ENCODE results near the gene CYP26B1.
"Not testable (repeated sequence)": the region's sequence is repeated elsewhere in the genome, so short reads cannot be mapped to it uniquely, and the experiment has no call there.

Gene CYP26B1

GRCh38 chr2:72109291-72109690 lies 38.4 kb downstream of the CYP26B1 start:
- no peak for DNase-seq (ENCODE audit: low read depth in 2 of 2)

GRCh38 chr2:72108121-72108520 lies 39.5 kb downstream of the CYP26B1 start:
- DNase-seq (ENCODE audit: low read depth in 2 of 2), result no peak

GRCh38 chr2:72106978-72107377 lies 40.7 kb downstream of the CYP26B1 start:
- no peak for DNase-seq (ENCODE audit: low read depth in 2 of 2)

DNA sequence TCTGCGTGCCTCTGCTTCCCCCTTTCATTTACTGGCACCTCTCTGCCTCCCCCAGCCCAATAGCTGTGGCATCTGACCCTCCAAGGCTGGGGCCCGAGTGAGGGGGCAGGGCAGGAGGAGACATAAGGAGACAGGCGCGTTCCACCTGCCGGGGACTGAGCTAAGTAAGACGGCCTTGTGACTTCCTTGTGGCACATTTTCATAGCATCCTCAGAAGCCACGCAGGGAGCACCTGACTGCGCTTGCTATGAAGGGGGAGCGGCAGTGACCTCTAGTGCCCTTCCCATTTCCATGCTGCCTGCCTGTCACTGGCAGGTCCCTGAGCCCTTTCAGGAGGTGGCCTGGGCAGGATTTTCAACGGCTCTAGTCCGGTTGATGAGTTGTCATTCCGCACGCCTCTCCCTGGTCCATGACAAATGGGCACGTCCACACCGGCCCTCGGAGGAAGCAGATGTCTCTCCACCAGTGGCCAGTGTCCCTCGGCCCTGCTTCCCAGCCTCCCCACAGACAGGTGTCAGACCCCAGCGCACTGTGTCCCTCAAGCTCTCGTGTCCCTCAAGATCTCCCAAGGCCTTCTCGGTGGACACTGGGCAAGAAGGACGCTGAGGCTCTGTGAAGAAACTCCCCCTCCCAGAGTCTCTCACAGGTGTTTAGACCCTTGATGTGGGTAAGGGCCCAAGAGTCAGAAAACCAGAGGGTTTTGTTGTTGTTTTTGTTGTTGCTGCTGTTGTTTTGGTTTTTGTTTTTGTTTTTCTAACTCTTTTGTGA lies 42.7 kb downstream of the CYP26B1 start:
- DNase-seq (ENCODE audit: low read depth in 2 of 2), result no peak

DNA sequence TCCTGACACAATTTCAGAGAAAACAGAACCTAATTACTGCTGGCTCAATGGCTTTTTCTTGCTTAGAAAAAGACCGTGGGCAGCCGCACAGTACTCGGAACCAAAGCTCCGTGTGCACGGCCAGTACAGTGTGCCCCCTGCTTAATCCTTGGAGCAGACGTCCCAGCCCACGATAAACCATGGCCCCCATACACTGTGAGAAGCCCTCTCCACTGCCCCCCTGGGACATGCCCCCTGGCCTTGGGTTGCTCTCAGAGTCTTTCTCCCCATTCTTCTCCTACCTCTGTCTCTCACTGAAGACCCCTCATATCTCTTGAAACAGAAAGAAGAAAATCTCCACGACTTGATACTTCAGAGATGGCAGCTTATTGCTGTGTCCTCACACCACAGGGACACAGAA lies 44.0 kb downstream of the CYP26B1 start:
- no peak for DNase-seq (ENCODE audit: low read depth in 2 of 2)

GRCh38 chr2:72103161-72103560 lies 44.5 kb downstream of the CYP26B1 start:
- DNase-seq (ENCODE audit: low read depth in 2 of 2), result no peak

DNA sequence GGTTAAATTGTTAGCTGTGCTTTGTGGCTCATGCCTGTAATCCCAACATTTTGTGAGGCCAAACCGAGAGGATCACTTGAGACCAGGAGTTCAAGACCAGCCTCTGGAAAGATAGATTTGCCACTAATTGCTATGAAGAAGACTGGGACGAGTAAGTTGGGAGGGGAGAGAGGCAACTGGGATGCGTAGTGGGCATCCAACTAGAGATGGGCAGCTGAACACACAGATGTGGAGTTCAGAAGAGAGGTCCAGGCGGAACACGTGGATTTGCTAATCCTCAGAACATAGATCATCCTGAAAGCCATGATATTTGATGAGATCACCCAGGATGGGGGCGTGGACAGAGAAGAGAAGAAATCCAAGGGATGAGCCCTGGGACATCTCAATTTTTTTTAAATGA lies 48.7 kb downstream of the CYP26B1 start:
- no peak for DNase-seq (ENCODE audit: low read depth in 2 of 2)

DNA sequence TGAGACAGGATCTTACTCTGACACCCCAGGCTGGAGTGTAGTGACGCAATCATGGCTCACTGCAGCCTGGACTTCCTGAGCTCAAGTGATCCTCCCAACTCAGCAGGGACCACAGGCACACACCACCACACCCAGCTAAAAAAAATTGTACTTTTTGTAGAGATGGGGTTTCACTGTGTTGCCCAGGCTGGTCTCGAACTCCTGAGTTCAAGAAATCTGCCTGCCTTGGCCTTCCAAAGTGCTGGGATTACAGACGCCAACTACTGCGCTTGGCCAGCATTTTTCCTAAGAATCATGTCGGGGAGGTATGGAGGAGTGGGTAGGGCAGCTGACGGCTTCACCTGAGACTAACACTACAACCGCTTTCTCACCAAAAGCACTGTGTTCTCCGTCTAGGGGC lies 50.4 kb downstream of the CYP26B1 start:
- DNase-seq (ENCODE audit: low read depth in 2 of 2), result no peak

GRCh38 chr2:72096181-72096580 lies 51.5 kb downstream of the CYP26B1 start:
- DNase-seq (ENCODE audit: low read depth in 2 of 2), result no peak

GRCh38 chr2:72095364-72095763 lies 52.3 kb downstream of the CYP26B1 start:
- DNase-seq (ENCODE audit: low read depth in 2 of 2), result no peak

DNA sequence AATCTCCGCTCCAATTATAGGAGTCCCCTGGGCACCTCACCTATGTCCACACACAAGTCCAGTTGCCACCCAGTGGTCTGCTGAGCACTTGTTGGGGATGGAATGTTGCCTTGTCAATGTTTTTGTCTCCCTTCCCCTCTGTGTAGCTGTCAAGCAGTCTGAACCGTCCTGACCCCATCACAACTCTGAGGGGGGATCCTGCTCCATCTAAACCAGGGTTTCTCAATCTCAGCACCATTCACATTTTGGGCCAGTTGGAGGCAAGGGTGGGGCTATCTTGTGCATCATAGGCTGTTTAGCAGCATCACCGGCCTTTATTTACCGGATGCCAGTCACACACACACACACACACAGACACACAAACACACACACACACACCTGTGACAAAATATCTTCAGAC lies 53.0 kb downstream of the CYP26B1 start:
- no peak for DNase-seq (ENCODE audit: low read depth in 2 of 2)

GRCh38 chr2:72092111-72092510 lies 55.6 kb downstream of the CYP26B1 start:
- no peak for DNase-seq (ENCODE audit: low read depth in 2 of 2)

- DNase-seq (ENCODE audit: low read depth in 2 of 2), result no peak
Observed at GRCh38 chr2:72090781-72091482, 56.7 kb downstream of the CYP26B1 start.

GRCh38 chr2:72090271-72090720 lies 57.4 kb downstream of the CYP26B1 start:
- DNase-seq (ENCODE audit: low read depth in 2 of 2), result no peak

GRCh38 chr2:72089537-72089936 lies 58.1 kb downstream of the CYP26B1 start:
- DNase-seq (ENCODE audit: low read depth in 2 of 2), result no peak

- DNase-seq (ENCODE audit: low read depth in 2 of 2), result no peak
Observed at GRCh38 chr2:72089028-72089427, 58.6 kb downstream of the CYP26B1 start.

DNA sequence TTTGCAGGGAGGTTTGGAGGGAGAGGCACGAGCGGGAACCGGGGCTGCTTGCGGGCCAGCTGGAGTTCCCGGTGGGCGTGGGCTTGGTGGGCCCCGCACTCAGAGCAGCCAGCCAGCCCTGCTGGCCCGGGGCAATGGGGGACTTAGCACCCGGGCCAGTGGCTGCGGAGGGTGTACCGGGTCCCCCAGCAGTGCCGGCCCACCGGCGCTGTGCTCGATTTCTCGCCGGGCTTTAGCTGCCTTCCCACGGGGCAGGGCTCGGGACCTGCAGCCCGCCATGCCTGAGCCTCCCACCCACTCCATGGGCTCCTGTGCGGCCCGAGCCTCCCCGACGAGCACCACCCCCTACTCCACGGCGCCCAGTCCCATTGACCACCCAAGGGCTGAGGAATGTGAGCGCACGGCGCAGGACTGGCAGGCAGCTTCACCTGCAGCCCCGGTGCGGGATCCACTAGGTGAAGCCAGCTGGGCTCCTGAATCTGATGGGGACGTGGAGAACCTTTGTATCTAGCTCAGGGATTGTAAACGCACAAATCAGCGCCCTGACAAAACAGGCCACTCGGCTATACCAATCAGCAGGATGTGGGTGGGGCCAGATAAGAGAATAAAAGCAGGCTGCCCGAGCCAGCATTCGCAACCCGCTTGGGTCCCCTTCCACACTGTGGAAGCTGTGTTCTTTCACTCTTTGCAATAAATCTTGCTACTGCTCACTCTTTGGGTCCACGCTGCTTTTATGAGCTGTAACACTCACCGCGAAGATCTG lies 60.6 kb downstream of the CYP26B1 start:
- not testable (repeated sequence) for DNase-seq (ENCODE audit: low read depth in 2 of 2)

- DNase-seq (ENCODE audit: low read depth in 2 of 2), result no peak
Observed at GRCh38 chr2:72085513-72085912, 62.1 kb downstream of the CYP26B1 start.

- DNase-seq (ENCODE audit: low read depth in 2 of 2), result no peak
Observed at GRCh38 chr2:72085036-72085435, 62.6 kb downstream of the CYP26B1 start.

GRCh38 chr2:72084584-72084976 lies 63.1 kb downstream of the CYP26B1 start:
- no peak for DNase-seq (ENCODE audit: low read depth in 2 of 2)

GRCh38 chr2:72083751-72084583 lies 63.7 kb downstream of the CYP26B1 start:
- DNase-seq (ENCODE audit: low read depth in 2 of 2), result no peak

DNA sequence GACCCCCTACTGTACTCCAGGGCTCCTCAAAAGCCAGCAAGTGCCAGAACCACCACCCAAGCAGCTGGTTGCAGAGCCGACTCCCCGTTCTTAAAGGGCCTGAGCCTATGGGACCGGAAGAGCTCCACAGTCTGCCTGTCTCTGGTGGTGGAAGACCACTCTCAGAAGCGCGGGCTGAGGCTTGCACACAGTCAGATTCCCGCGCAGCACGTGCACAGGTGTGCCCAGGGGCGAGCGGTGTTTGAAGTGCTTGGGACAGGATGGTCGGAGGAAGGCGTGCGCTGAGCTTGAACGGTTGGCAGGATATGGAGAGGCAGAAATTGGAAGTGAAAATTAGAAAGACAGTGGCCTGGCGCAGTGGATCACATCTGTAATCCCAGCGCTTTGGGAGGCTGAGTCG lies 64.8 kb downstream of the CYP26B1 start:
- DNase-seq (ENCODE audit: low read depth in 2 of 2), result no peak
